HepG2 (cell line): ENCODE results near the gene PKP4. TPM values are rescaled to one million over a fixed set of nuclear protein-coding genes. Genes with fewer than 3 reads are reported as not detected.

Experiments
- ATAC-seq: fragments of 200-7000 bp; cut with Tn5 transposase; 3 replicates; pipeline ENCODE4 v1.9.1; 2020; ENCODE audit warnings: mild to moderate bottlenecking, moderate library complexity
- BruUV-seq: library from RNA; stranded (reverse); fragments of 400-500 nt; replicated peaks from 2 replicates; lab custom pipeline; 2021; lab: Mats Ljungman, UMichigan
- CTCF ChIA-PET: fragments of 300-600 bp; formaldehyde crosslinking; extraction: SDS; loops from one replicate; lab custom pipeline; 2021; ENCODE audit warnings: low total read pairs, inconsistent platforms, low intra/inter-chr PET ratio; lab: Yijun Ruan, JAX
- POLR2A ChIA-PET: fragments of 350-600 bp; sonication (Branson Sonifier 250); formaldehyde crosslinking; loops from one replicate; lab custom pipeline; 2020; ENCODE audit warnings: antibody characterized with exemption, inconsistent platforms; lab: Yijun Ruan, JAX
- DNase-seq: peaks from one replicate; pipeline ENCODE4 v3.0.0-alpha.2; 2015; ENCODE audit warnings: low spot score
- FAIRE-seq: peaks from 3 replicates; lab custom pipeline; 2011; peaks lifted over from hg19 to GRCh38; lab: Jason Lieb, UNC
- H2AFZ ChIP-seq: one replicate; pipeline ENCODE4 v1.6.1; 2011; ENCODE audit warnings: low read length, inconsistent platforms
- H3K27ac ChIP-seq: fragments of 300-600 bp; 3 replicates; pipeline ENCODE4 v1.8.0; 2011; ENCODE audit warnings: mixed run types, mild to moderate bottlenecking, mixed read lengths, low read length, inconsistent platforms; ENCODE audit not compliant: insufficient read depth; ENCODE audit errors: extremely low read length
- H3K27me3 ChIP-seq, 2 experiments: fragments of 200-600 bp in 1 of 2; 2 replicates in 1 of 2; 3 replicates in 1 of 2; pipeline versions ENCODE4 v1.6.0 to v1.8.0; 2011; ENCODE audit warnings: low read length in 2 of 2, mild to moderate bottlenecking in 2 of 2, moderate library complexity in 2 of 2, inconsistent platforms in 1 of 2; ENCODE audit not compliant: insufficient read depth in 2 of 2, control insufficient read depth in 1 of 2
- H3K36me3 ChIP-seq, 2 experiments: fragments of 200-600 bp in 1 of 2; replicated peaks in 1 of 2; 2 replicates in 1 of 2; 3 replicates in 1 of 2; pipeline versions ENCODE4 v1.5.1 to v1.8.0; 2011; ENCODE audit warnings: low read length in 2 of 2, inconsistent platforms in 1 of 2; ENCODE audit not compliant: insufficient read depth in 2 of 2, control insufficient read depth in 1 of 2
- H3K4me1 ChIP-seq: 2 replicates; pipeline ENCODE4 v1.5.1; 2012; ENCODE audit warnings: low read length, inconsistent platforms; ENCODE audit not compliant: insufficient read depth
- H3K4me2 ChIP-seq: 2 replicates; pipeline ENCODE4 v1.6.0; 2011; ENCODE audit warnings: low read depth, low read length, inconsistent platforms
- H3K4me3 ChIP-seq, 3 experiments: fragments of 200-600 bp in 1 of 3; sonication (generic), shearing (Covaris generic) in 1 of 3; replicated peaks in 1 of 3; 2 replicates each; pipeline ENCODE4 v1.5.1; 2011 to 2016; ENCODE audit warnings: low read length in 3 of 3, inconsistent platforms in 2 of 3, low read depth in 2 of 3, mild to moderate bottlenecking in 2 of 3, control low read depth in 1 of 3, mixed read lengths in 1 of 3; ENCODE audit not compliant: insufficient read depth in 1 of 3
- H3K79me2 ChIP-seq: one replicate; pipeline ENCODE4 v1.6.1; 2011; ENCODE audit warnings: low read length, inconsistent platforms; ENCODE audit not compliant: insufficient read depth
- H3K9ac ChIP-seq: 2 replicates; pipeline ENCODE4 v1.6.0; 2011; ENCODE audit warnings: mild to moderate bottlenecking, low read depth, low read length, inconsistent platforms; ENCODE audit not compliant: insufficient read depth
- H3K9me3 ChIP-seq: 2 replicates; pipeline ENCODE4 v1.5.1; 2012; ENCODE audit warnings: mild to moderate bottlenecking, low read length
- H4K20me1 ChIP-seq: 2 replicates; pipeline ENCODE4 v1.6.0; 2011; ENCODE audit warnings: inconsistent platforms, mild to moderate bottlenecking, low read length, moderate library complexity; ENCODE audit not compliant: insufficient read depth
- BATF2 ChIP-seq: sonication (generic); formaldehyde crosslinking; IDR thresholded peaks from 2 replicates; pipeline ENCODE4 v1.8.0; 2022; ENCODE audit warnings: mild to moderate bottlenecking, missing genetic modification reagents, moderate library complexity
- FLYWCH1 ChIP-seq: sonication (generic); formaldehyde crosslinking; IDR thresholded peaks from 2 replicates; pipeline ENCODE4 v1.8.1; 2023; ENCODE audit warnings: mild to moderate bottlenecking, missing genetic modification reagents
- GZF1 ChIP-seq: sonication (generic); formaldehyde crosslinking; IDR thresholded peaks from 2 replicates; pipeline ENCODE4 v1.5.1; 2020; ENCODE audit warnings: mild to moderate bottlenecking, missing genetic modification reagents
- NFIC ChIP-seq: IDR thresholded peaks from 2 replicates; pipeline ENCODE4 v1.6.1; 2012; ENCODE audit warnings: mild to moderate bottlenecking, low read length, inconsistent platforms
- SALL1 ChIP-seq: sonication (generic); formaldehyde crosslinking; IDR thresholded peaks from 2 replicates; pipeline ENCODE4 v1.8.0; 2022; ENCODE audit warnings: mild to moderate bottlenecking, missing genetic modification reagents
- ZBTB2 ChIP-seq: sonication (generic); formaldehyde crosslinking; IDR thresholded peaks from 2 replicates; pipeline ENCODE4 v1.8.0; 2022; ENCODE audit warnings: low read depth, missing genetic modification reagents
- ZNF275 ChIP-seq: sonication (generic); formaldehyde crosslinking; IDR thresholded peaks from 2 replicates; pipeline ENCODE4 v1.8.0; 2022; ENCODE audit warnings: missing genetic modification reagents, mild to moderate bottlenecking, inconsistent platforms, borderline replicate concordance
- ZNF574 ChIP-seq: sonication (generic); formaldehyde crosslinking; IDR thresholded peaks from 2 replicates; pipeline ENCODE4 v1.4.0; 2020; ENCODE audit warnings: missing genetic modification reagents
- ZNF597 ChIP-seq: sonication (generic); formaldehyde crosslinking; IDR thresholded peaks from 2 replicates; pipeline ENCODE4 v1.5.0; 2020; ENCODE audit warnings: missing genetic modification reagents
- ZNF703 ChIP-seq: sonication (generic); formaldehyde crosslinking; IDR thresholded peaks from 2 replicates; pipeline ENCODE4 v1.5.1; 2020; ENCODE audit warnings: missing genetic modification reagents, mild to moderate bottlenecking, moderate library complexity, borderline replicate concordance
- WGBS: methylation state at CpG from one replicate; pipeline ENCODE4 v1.1.6; 2017; ENCODE audit warnings: low lambda C conversion rate; 5-methylcytosine and 5-hydroxymethylcytosine counted together
- in situ Hi-C: cut with HindIII; loops from 2 replicates; pipeline ENCODE4 v1.10.0; 2017; ENCODE audit warnings: low pct_unique_long_range_greater_than_20kb; ENCODE audit not compliant: extremely low pct_ligation_motif_present
- intact Hi-C: fragments of 100-400 bp; cut with micrococcal nuclease; formaldehyde crosslinking; loops from one replicate; pipeline ENCODE4 v1.10.0; 2022; ENCODE audit not compliant: unreplicated experiment
- polyA plus RNA-seq, 8 experiments: library from polyadenylated mRNA; depleted of rRNA in 3 of 8; stranded (reverse) in 7 of 8; unstranded in 1 of 8; fragments of >200 nt; fragmentation: Illumina TruSeq in 4 of 8; extraction: Trizol in 4 of 8; gene quantifications; 2 replicates each; pipeline versions ENCODE4 v1.2.1 to v1.2.3, GENCODE V29; 2011 to 2016; ENCODE audit warnings: low read depth in 4 of 8, missing spikeins in 1 of 8, mixed read lengths in 1 of 8; ENCODE audit not compliant: insufficient read depth in 1 of 8
- total RNA-seq, 5 experiments: library from RNA; depleted of rRNA; stranded (reverse); fragments of >200 nt; fragmentation: Illumina TruSeq; extraction: Trizol; gene quantifications; 2 replicates each; pipeline ENCODE4 v1.2.3, GENCODE V29; 2016; ENCODE audit warnings: low read depth in 1 of 5

The PKP4 gene
- total and polyA plus RNA-seq, 2 of the 13 experiments (the other 11 are each of a cell fraction or from before 2014, with no cell fraction given), result 80.9 to 90.5 TPM

GRCh38 chr2:158635961-158636601 is 179.3 kb downstream of the PKP4 start:
- Histone ChIP-seq H3K4me2 (no peak overlapping the region), H3K27ac (no peak overlapping the region), H3K9ac (no peak overlapping the region), H3K79me2 (no peaks in the 10 kb centered on the region), H3K4me3 (no peak overlapping the region), H3K9me3 (no peaks in the 10 kb centered on the region), H3K36me3 (peaks cover 15 to 67% of the 10 kb centered on the region in 2 experiments), H3K27me3 (no peaks in the 10 kb centered on the region), H4K20me1 (no peaks in the 10 kb centered on the region), H3K4me1 (no peaks in the 10 kb centered on the region), H2AFZ (no peak overlapping the region)
- CTCF ChIA-PET, result no interaction called here
- FAIRE-seq (no peak), ATAC-seq (no peak), DNase-seq (no peak)
- TF ChIP-seq ZNF574 (CRISPR knock-in tag) (no peak), ZBTB2 (CRISPR knock-in tag) (no peak)
- no TSS peak for BruUV-seq
- intact Hi-C loops, result no loop called here
- in situ Hi-C loops, result no loop called here
- 96% methylated on average over 3 of the region's 3 CpGs for WGBS
- POLR2A ChIA-PET, result no interaction called here

- no peak overlapping the region for H3K4me2 ChIP-seq
- DNase-seq (no peak), ATAC-seq (no peak), FAIRE-seq (no peak)
- H3K9ac ChIP-seq, result no peak overlapping the region
- POLR2A ChIA-PET, result no interaction called here
- H3K9me3 ChIP-seq, result no peaks in the 10 kb centered on the region
- H4K20me1 ChIP-seq, result no peaks in the 10 kb centered on the region
- H2AFZ ChIP-seq, result no peak overlapping the region
- peaks cover 10 to 60% of the 10 kb centered on the region in 2 experiments for H3K36me3 ChIP-seq
- no TSS peak for BruUV-seq
- no peaks in the 10 kb centered on the region for H3K79me2 ChIP-seq
- 97% methylated on average over 7 of the region's 7 CpGs for WGBS
- intact Hi-C loops, result no loop called here
- H3K4me1 ChIP-seq, result no peaks in the 10 kb centered on the region
- in situ Hi-C loops, result no loop called here
- H3K4me3 ChIP-seq, result no peak overlapping the region
- H3K27me3 ChIP-seq, result no peaks in the 10 kb centered on the region
- no peak overlapping the region for H3K27ac ChIP-seq
- CTCF ChIA-PET, result no interaction called here
- TF ChIP-seq GZF1 (no peak), FLYWCH1 (CRISPR knock-in tag) (no peak), ZNF597 (no peak), ZNF275 (no peak), ZNF703 (CRISPR knock-in tag) (no peak), BATF2 (CRISPR knock-in tag) (no peak), SALL1 (CRISPR knock-in tag) (no peak), NFIC (no peak)
These were observed 180.6 kb downstream of the PKP4 start for GRCh38 chr2:158637357-158637756.
